ENCODE results near the gene FOXO6. TPM values are rescaled to one million over a fixed set of nuclear protein-coding genes. Genes with fewer than 3 reads are reported as not detected.

Gene FOXO6
- total and polyA plus RNA-seq, 9 of the 15 experiments (the other 6 are each of a cell fraction or from before 2014, with no cell fraction given): 0.04 to 0.31 (median 0.12) TPM; not detected in 5

DNA sequence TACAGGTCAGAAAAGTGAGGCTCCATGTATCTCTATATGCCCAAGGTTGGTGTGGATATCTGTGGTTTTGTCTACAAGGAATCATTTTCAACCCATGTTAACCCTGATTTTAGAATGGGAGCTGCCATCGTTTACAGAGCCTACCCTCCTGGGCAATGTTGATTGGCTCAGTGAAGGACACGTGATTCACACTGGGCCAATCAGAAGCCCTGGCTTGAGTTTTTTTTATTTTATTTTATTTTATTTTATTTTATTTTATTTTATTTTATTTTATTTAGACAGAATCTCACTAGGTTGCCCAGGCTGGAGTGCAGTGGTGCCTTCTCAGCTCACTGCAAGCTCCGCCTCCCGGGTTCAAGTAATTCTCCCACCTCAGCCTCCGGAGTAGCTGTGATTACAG is 35.8 kb downstream of the FOXO6 start:
- ATAC-seq: no peak
- Histone ChIP-seq H3K9me1 (ENCODE audit: control insufficient read depth, insufficient read depth, low read length) (no peaks in the 10 kb centered on the region), H3K4me2 (ENCODE audit: insufficient read depth, low read length) (no peak overlapping the region), H3K27me3 (ENCODE audit: control insufficient read depth in 2 of 2, insufficient read depth in 2 of 2, low read length in 2 of 2) (peaks cover 9 to 50% of the 10 kb centered on the region in 2 experiments; a peak in 2 of 5 replicates), H2AFZ (ENCODE audit: low read depth, low read length) (no peak overlapping the region), H3K4me3 (no peak overlapping the region), H3K9me3 (replicated peaks; ENCODE audit: control insufficient read depth, insufficient read depth, low read depth, low read length) (no peaks in the 10 kb centered on the region), H3K9ac (ENCODE audit: insufficient read depth in 1 of 2, low read depth in 2 of 2, low read length in 2 of 2) (no peak overlapping the region), H4K20me1 (replicated peaks; ENCODE audit: control insufficient read depth, insufficient read depth, low read length) (0 out of 2 replicates have a peak, but pooled peaks cover 4% of the 10 kb centered on the region), H3K36me3 (ENCODE audit: control insufficient read depth, insufficient read depth, low read length) (no peaks in the 10 kb centered on the region), H3K4me1 (replicated peaks in 1 of 2; ENCODE audit: control insufficient read depth in 2 of 2, insufficient read depth in 2 of 2, low read length in 2 of 2) (peaks cover 0 to 10% of the 10 kb centered on the region in 2 experiments; a peak in 1 of 5 replicates), H3K27ac (ENCODE audit: extremely low read depth, low read depth, low read length) (no peak overlapping the region), H3K79me2 (ENCODE audit: control insufficient read depth, insufficient read depth, low read length) (no peaks in the 10 kb centered on the region)
- WGBS (ENCODE audit: insufficient coverage, low coverage, missing lambda C conversion rate): 17% methylated on average over 5 of the region's 5 CpGs
- in situ Hi-C loops (cut with MboI): no loop called here
- POLR2A ChIA-PET: interaction anchor here (0.6 to 1.1 kb wide), 4 partner anchors 9 to 1997 kb away, joined by 3 read pairs; no protein-coding TSS in a partner anchor
- DNase-seq (ENCODE audit: extremely low read depth in 1 of 4, low spot score in 3 of 4): peak in 3 of 4 experiments; percentile 77 to 90 (median 88)
- intact Hi-C loops (cut with micrococcal nuclease): no loop called here
- CTCF ChIA-PET (ENCODE audit: low intra/inter-chr PET ratio): no interaction called here
- FAIRE-seq: no peak
- no TSS peak for BruUV-seq (replicated peaks)
- TF ChIP-seq, protein P1, sequence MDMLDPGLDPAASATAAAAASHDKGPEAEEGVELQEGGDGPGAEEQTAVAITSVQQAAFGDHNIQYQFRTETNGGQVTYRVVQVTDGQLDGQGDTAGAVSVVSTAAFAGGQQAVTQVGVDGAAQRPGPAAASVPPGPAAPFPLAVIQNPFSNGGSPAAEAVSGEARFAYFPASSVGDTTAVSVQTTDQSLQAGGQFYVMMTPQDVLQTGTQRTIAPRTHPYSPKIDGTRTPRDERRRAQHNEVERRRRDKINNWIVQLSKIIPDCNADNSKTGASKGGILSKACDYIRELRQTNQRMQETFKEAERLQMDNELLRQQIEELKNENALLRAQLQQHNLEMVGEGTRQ (CRISPR knock-in tag; IDR thresholded peaks at IDR 0.05): peak; percentile 83
- TF ChIP-seq, protein P2, sequence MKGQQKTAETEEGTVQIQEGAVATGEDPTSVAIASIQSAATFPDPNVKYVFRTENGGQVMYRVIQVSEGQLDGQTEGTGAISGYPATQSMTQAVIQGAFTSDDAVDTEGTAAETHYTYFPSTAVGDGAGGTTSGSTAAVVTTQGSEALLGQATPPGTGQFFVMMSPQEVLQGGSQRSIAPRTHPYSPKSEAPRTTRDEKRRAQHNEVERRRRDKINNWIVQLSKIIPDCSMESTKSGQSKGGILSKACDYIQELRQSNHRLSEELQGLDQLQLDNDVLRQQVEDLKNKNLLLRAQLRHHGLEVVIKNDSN (CRISPR knock-in tag; IDR thresholded peaks at IDR 0.05): peak; percentile 77
- TF ChIP-seq RBM25 (IDR thresholded peaks at IDR 0.05; ENCODE audit: low read depth, low read length, severe bottlenecking) (peak; percentile 74), RAD51 (IDR thresholded peaks at IDR 0.05; ENCODE audit: borderline replicate concordance, low read depth) (peak; percentile 69), NFYB (IDR thresholded peaks at IDR 0.05; ENCODE audit: extremely low read depth, insufficient read length) (peak; percentile 52), ZNF347 (CRISPR knock-in tag; IDR thresholded peaks at IDR 0.05; ENCODE audit: low read depth) (no peak)

All from K562 (cell line).